Gastrocnemius medialis (tissue), 4 donors: ENCODE results near the gene NBEA. TPM values are rescaled to one million over a fixed set of nuclear protein-coding genes. Genes with fewer than 3 reads are reported as not detected.

Source experiments
- ATAC-seq, 2 donors: fragments of 150-250 bp; one replicate each; pipeline ENCODE4 v1.9.1; 2016
- DNase-seq, 2 donors: peaks; one replicate each; pipeline ENCODE4 v3.0.0-alpha.2; 2019
- H3K27ac ChIP-seq, 4 donors: fragments of 200-600 bp; sonication (generic); 1 replicate in 1 of 4; 2 replicates in 3 of 4; pipeline ENCODE4 v1.5.1; 2016 to 2018; ENCODE audit warnings: mild to moderate bottlenecking in 2 of 4, moderate library complexity in 1 of 4
- H3K27me3 ChIP-seq, 3 donors: fragments of 200-600 bp; sonication (generic) in 2 of 3; 1 replicate in 1 of 3; 2 replicates in 2 of 3; pipeline versions ENCODE4 v1.5.1 to v1.6.0; 2016 to 2019; ENCODE audit warnings: mild to moderate bottlenecking in 1 of 3, moderate library complexity in 1 of 3
- H3K36me3 ChIP-seq, 2 donors: fragments of 200-600 bp; sonication (generic) in 1 of 2; one replicate each; pipeline ENCODE4 v1.5.1; 2017 to 2018
- H3K4me1 ChIP-seq, 2 donors: fragments of 200-600 bp; sonication (generic) in 1 of 2; one replicate each; pipeline ENCODE4 v1.5.1; 2016 to 2017; ENCODE audit warnings: mild to moderate bottlenecking in 2 of 2
- H3K4me3 ChIP-seq, 4 donors: fragments of 200-600 bp; sonication (generic) in 3 of 4; 1 replicate in 1 of 4; 2 replicates in 3 of 4; pipeline ENCODE4 v1.5.1; 2016 to 2019; ENCODE audit warnings: mild to moderate bottlenecking in 2 of 4
- H3K9me3 ChIP-seq, 3 donors: fragments of 200-600 bp; sonication (generic) in 2 of 3; 1 replicate in 1 of 3; 2 replicates in 2 of 3; pipeline ENCODE4 v1.5.1; 2016 to 2019
- CTCF ChIP-seq, 5 experiments: fragments of 450-650 bp in 3 of 5; fragments of 200-600 bp in 2 of 5; sonication (generic) in 2 of 5; IDR thresholded peaks in 4 of 5; conservative IDR thresholded peaks in 1 of 5; 1 replicate in 4 of 5; 2 replicates in 1 of 5; pipeline ENCODE4 v1.5.1; 2016 to 2019; ENCODE audit warnings: antibody characterized with exemption in 5 of 5, mild to moderate bottlenecking in 3 of 5, moderate library complexity in 3 of 5
- POLR2A ChIP-seq, 2 donors: fragments of 450-650 bp; IDR thresholded peaks; one replicate each; pipeline ENCODE4 v1.6.1; 2017; ENCODE audit warnings: antibody characterized with exemption in 2 of 2, mild to moderate bottlenecking in 2 of 2, moderate library complexity in 2 of 2
- in situ Hi-C, 4 donors: fragments of 200-750 bp; cut with MboI; loops; one replicate each; pipeline versions ENCODE4 v1.15.0 to v1.8.0; 2017; ENCODE audit warnings: low sequenced_read_pairs in 4 of 4
- intact Hi-C: fragments of 100-400 bp; cut with DNase I; formaldehyde crosslinking; loops from one replicate; pipeline ENCODE4 v1.15.1; 2023; ENCODE audit warnings: low total_unique reads
- total RNA-seq, 4 donors: library from RNA; depleted of rRNA; stranded (reverse); fragments of >200 nt; gene quantifications; one replicate each; pipeline versions ENCODE4 v1.1.0 to v1.2.3, GENCODE V29; 2016

NBEA gene
- total RNA-seq, 4 donors from 2014 or later = 4.1 to 5.1 (median 4.7) TPM

GRCh38 chr13:35448465-35448864 lies 506.4 kb downstream of the NBEA start:
- intact Hi-C loops = no loop called here
- in situ Hi-C loops = no loop called here
- Histone ChIP-seq H3K27ac (no peak overlapping the region), H3K27me3 (no peaks in the 10 kb centered on the region), H3K9me3 (no peaks in the 10 kb centered on the region), H3K4me3 (no peak overlapping the region), H3K36me3 (no peaks in the 10 kb centered on the region), H3K4me1 (no peaks in the 10 kb centered on the region)
- ATAC-seq (no peak), DNase-seq (no peak)
- TF ChIP-seq CTCF (IDR thresholded peaks at IDR 0.05 in 4 of 5, conservative IDR thresholded peaks at IDR 0.05 in 1 of 5) (no peak), POLR2A (IDR thresholded peaks at IDR 0.05) (no peak)

GRCh38 chr13:35449821-35450220 lies 507.8 kb downstream of the NBEA start:
- DNase-seq (no peak), ATAC-seq (no peak)
- H3K27me3 ChIP-seq = no peaks in the 10 kb centered on the region
- no peaks in the 10 kb centered on the region for H3K36me3 ChIP-seq
- intact Hi-C loops (loop anchor here (10.0 kb wide), 1 partner anchor 55 kb away; no protein-coding TSS in a partner anchor), in situ Hi-C loops (no loop called here)
- TF ChIP-seq CTCF (IDR thresholded peaks at IDR 0.05 in 4 of 5, conservative IDR thresholded peaks at IDR 0.05 in 1 of 5) (no peak), POLR2A (IDR thresholded peaks at IDR 0.05) (no peak)
- H3K4me3 ChIP-seq = no peak overlapping the region
- no peak overlapping the region for H3K27ac ChIP-seq
- H3K9me3 ChIP-seq = no peaks in the 10 kb centered on the region
- H3K4me1 ChIP-seq = no peaks in the 10 kb centered on the region

- Histone ChIP-seq H3K27me3 (no peaks in the 10 kb centered on the region), H3K27ac (no peak overlapping the region), H3K9me3 (no peaks in the 10 kb centered on the region), H3K4me1 (no peaks in the 10 kb centered on the region), H3K4me3 (no peak overlapping the region), H3K36me3 (no peaks in the 10 kb centered on the region)
- TF ChIP-seq CTCF (IDR thresholded peaks at IDR 0.05 in 4 of 5, conservative IDR thresholded peaks at IDR 0.05 in 1 of 5) = no peak
- no peak for TF ChIP-seq POLR2A (IDR thresholded peaks at IDR 0.05)
- in situ Hi-C loops = no loop called here
- no peak for DNase-seq
- intact Hi-C loops = loop anchor here (10.0 kb wide), 1 partner anchor 50 kb away; no protein-coding TSS in a partner anchor
- no peak for ATAC-seq
Measured at GRCh38 chr13:35455022-35455421, 513.0 kb downstream of the NBEA start.

GRCh38 chr13:35457258-35457657 lies 515.2 kb downstream of the NBEA start:
- in situ Hi-C loops = no loop called here

More at GRCh38 chr13:35457258-35457657, 515.2 kb downstream of the NBEA start:
- intact Hi-C loops = loop anchor here (10.0 kb wide), 1 partner anchor 48 kb away; no protein-coding TSS in a partner anchor
- TF ChIP-seq CTCF (IDR thresholded peaks at IDR 0.05 in 4 of 5, conservative IDR thresholded peaks at IDR 0.05 in 1 of 5) (no peak), POLR2A (IDR thresholded peaks at IDR 0.05) (no peak)
- Histone ChIP-seq H3K4me3 (no peak overlapping the region), H3K4me1 (no peaks in the 10 kb centered on the region), H3K27ac (no peak overlapping the region), H3K9me3 (no peaks in the 10 kb centered on the region), H3K36me3 (no peaks in the 10 kb centered on the region), H3K27me3 (no peaks in the 10 kb centered on the region)
- no peak for ATAC-seq
- no peak for DNase-seq
